OCI-LY1 (cell line): ENCODE data around the gene SLC27A2.

Experiments used
- H2AFZ ChIP-seq: fragments of 200-600 bp; sonication (generic), shearing (Covaris generic); 2 replicates; pipeline ENCODE4 v1.6.0; 2014; ENCODE audit warnings: antibody characterized with exemption, mild to moderate bottlenecking, low read length
- H3F3A ChIP-seq: fragments of 200-600 bp; sonication (generic), shearing (Covaris generic); 2 replicates; pipeline ENCODE4 v1.6.0; 2014; ENCODE audit warnings: mild to moderate bottlenecking, antibody characterized with exemption, low read length, moderate library complexity; ENCODE audit not compliant: insufficient read depth
- H3K27ac ChIP-seq: fragments of 200-600 bp; sonication (generic); 2 replicates; pipeline ENCODE4 v1.5.1; 2014; ENCODE audit warnings: low read length, mixed run types, mild to moderate bottlenecking, low read depth; ENCODE audit not compliant: poor library complexity, severe bottlenecking
- H3K27me3 ChIP-seq: fragments of 200-600 bp; sonication (generic); 2 replicates; pipeline ENCODE4 v1.6.0; 2014; ENCODE audit warnings: antibody characterized with exemption, mild to moderate bottlenecking, low read length, moderate library complexity; ENCODE audit not compliant: insufficient read depth
- H3K36me3 ChIP-seq: fragments of 200-600 bp; sonication (generic); 2 replicates; pipeline ENCODE4 v1.6.1; 2014; ENCODE audit warnings: mild to moderate bottlenecking, antibody characterized with exemption, low read length, moderate library complexity, mixed read lengths; ENCODE audit not compliant: insufficient read depth
- H3K4me1 ChIP-seq: fragments of 200-600 bp; sonication (generic); 2 replicates; pipeline ENCODE4 v1.5.1; 2014; ENCODE audit warnings: mild to moderate bottlenecking, low read length, moderate library complexity; ENCODE audit not compliant: insufficient read depth, severe bottlenecking
- H3K4me2 ChIP-seq: fragments of 200-600 bp; sonication (generic), shearing (Covaris generic); 2 replicates; pipeline ENCODE4 v1.6.1; 2014; ENCODE audit warnings: low read length
- H3K4me3 ChIP-seq: fragments of 200-600 bp; sonication (generic); 2 replicates; pipeline ENCODE4 v1.5.1; 2014; ENCODE audit warnings: low read length, low read depth, mild to moderate bottlenecking, mixed read lengths; ENCODE audit not compliant: poor library complexity, severe bottlenecking
- H3K79me2 ChIP-seq: fragments of 200-600 bp; shearing (Covaris generic); 2 replicates; pipeline ENCODE4 v1.6.1; 2016; ENCODE audit warnings: mixed run types, low read length, mixed read lengths; ENCODE audit not compliant: insufficient read depth
- H3K9ac ChIP-seq: fragments of 200-600 bp; sonication (generic), shearing (Covaris generic); 2 replicates; pipeline ENCODE4 v1.6.1; 2014; ENCODE audit warnings: mild to moderate bottlenecking, low read length, mixed read lengths
- H3K9me2 ChIP-seq: fragments of 200-600 bp; sonication (generic), shearing (Covaris generic); 2 replicates; pipeline ENCODE4 v1.6.1; 2014; ENCODE audit warnings: low read depth, mild to moderate bottlenecking, low read length, mixed read lengths
- H3K9me3 ChIP-seq: fragments of 200-600 bp; shearing (Covaris generic); 2 replicates; pipeline ENCODE4 v1.6.1; 2014; ENCODE audit warnings: low read length, mixed read lengths
- H4K20me1 ChIP-seq: fragments of 200-600 bp; sonication (generic), shearing (Covaris generic); 2 replicates; pipeline ENCODE4 v1.6.0; 2016; ENCODE audit warnings: mild to moderate bottlenecking, low read length; ENCODE audit not compliant: insufficient read depth
- EZH2 ChIP-seq: fragments of 200-600 bp; sonication (generic), shearing (Covaris generic); IDR thresholded peaks from 2 replicates; pipeline ENCODE4 v1.8.0; 2017; ENCODE audit warnings: borderline replicate concordance, mixed run types, mild to moderate bottlenecking, antibody characterized with exemption, low read length, moderate library complexity, mixed read lengths
- TF ChIP-seq, protein P1 (sequence below): fragments of 200-600 bp; sonication (generic), shearing (Covaris generic); IDR thresholded peaks from 2 replicates; pipeline ENCODE4 v1.5.1; 2017; ENCODE audit warnings: mild to moderate bottlenecking, antibody characterized with exemption, low read length, moderate library complexity, mixed read lengths

SLC27A2 gene

DNA sequence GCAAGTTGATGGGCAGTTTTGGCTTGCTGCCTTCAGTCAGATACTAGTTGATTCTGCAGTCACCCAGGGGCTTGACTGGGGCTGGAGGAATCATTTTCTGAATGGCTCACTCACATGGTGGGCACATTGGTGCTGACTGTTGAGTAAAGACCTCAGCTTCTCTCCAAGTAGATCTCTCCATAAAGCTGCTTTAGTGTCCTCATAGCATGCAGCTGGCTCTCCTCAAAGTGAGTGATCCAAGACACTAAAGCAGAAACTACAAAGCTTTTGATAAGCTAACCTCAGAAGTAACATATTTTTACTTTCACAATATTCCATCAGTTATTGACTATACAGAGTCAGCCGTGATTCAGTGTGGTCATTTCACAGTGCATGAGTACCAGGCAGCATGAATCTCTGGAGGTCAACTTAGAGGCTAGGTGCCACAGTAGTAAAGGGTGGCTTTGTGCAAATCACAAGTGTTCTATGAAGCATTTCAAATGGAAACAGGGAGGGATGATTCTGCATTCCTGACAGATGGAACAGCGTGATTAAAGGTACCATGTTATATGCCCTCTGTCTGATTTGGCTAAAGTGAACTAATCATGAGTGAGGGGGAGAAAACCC lies 38.6 kb upstream of the SLC27A2 start:
- Histone ChIP-seq H3K4me1 (no peaks in the 10 kb centered on the region), H3K36me3 (no peaks in the 10 kb centered on the region), H3F3A (no peaks in the 10 kb centered on the region), H3K4me2 (no peak overlapping the region), H3K9ac (no peak overlapping the region), H2AFZ (no peak overlapping the region), H3K27ac (no peak overlapping the region), H3K4me3 (no peak overlapping the region), H3K79me2 (no peaks in the 10 kb centered on the region), H3K9me2 (no peaks in the 10 kb centered on the region), H3K9me3 (no peaks in the 10 kb centered on the region), H4K20me1 (no peaks in the 10 kb centered on the region), H3K27me3 (no peaks in the 10 kb centered on the region)
- TF ChIP-seq, protein P1, sequence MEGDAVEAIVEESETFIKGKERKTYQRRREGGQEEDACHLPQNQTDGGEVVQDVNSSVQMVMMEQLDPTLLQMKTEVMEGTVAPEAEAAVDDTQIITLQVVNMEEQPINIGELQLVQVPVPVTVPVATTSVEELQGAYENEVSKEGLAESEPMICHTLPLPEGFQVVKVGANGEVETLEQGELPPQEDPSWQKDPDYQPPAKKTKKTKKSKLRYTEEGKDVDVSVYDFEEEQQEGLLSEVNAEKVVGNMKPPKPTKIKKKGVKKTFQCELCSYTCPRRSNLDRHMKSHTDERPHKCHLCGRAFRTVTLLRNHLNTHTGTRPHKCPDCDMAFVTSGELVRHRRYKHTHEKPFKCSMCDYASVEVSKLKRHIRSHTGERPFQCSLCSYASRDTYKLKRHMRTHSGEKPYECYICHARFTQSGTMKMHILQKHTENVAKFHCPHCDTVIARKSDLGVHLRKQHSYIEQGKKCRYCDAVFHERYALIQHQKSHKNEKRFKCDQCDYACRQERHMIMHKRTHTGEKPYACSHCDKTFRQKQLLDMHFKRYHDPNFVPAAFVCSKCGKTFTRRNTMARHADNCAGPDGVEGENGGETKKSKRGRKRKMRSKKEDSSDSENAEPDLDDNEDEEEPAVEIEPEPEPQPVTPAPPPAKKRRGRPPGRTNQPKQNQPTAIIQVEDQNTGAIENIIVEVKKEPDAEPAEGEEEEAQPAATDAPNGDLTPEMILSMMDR: no peak
- TF ChIP-seq EZH2: no peak

DNA sequence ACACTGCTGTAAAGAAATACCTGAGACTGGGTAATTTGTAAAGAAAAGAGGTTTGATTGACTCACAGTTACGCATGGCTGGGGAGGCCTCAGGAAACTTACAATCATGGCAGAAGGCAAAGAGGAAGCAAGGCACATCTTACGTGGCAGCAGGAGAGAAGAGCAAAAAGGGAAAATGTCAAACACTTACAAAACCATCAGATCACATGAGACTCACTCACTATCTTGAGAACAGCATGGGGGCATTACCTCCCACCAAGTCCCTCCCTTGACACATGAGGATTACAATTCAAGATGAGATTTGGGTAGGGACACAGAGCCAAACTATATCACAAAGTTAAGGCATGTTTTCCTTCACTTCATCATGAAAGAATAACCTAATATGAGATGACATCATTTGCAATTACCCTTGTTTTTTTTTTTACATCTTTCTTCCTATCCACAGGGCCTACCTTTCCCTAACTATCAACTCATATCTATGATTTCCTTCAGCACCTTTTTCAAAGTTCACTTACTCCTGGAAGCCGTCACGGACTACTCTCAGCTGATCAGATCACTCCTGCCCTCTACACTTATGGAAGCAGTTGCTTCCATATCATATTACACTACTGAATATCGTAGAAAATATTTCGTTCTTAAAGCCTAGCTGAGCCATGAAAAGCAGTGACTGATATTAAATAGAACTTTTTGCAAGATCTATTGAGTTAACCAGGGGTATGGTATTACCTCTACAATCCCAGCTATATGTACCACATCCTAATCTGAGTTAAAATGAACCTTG lies 37.5 kb upstream of the SLC27A2 start:
- Histone ChIP-seq H3K9me3 (no peaks in the 10 kb centered on the region), H3K79me2 (no peaks in the 10 kb centered on the region), H3K27me3 (no peaks in the 10 kb centered on the region), H4K20me1 (no peaks in the 10 kb centered on the region), H3K4me2 (no peak overlapping the region), H3K9ac (no peak overlapping the region), H2AFZ (no peak overlapping the region), H3K9me2 (no peaks in the 10 kb centered on the region), H3K4me3 (no peak overlapping the region), H3F3A (no peaks in the 10 kb centered on the region), H3K4me1 (no peaks in the 10 kb centered on the region), H3K36me3 (no peaks in the 10 kb centered on the region), H3K27ac (no peak overlapping the region)
- TF ChIP-seq EZH2: no peak
- TF ChIP-seq, protein P1: no peak

DNA sequence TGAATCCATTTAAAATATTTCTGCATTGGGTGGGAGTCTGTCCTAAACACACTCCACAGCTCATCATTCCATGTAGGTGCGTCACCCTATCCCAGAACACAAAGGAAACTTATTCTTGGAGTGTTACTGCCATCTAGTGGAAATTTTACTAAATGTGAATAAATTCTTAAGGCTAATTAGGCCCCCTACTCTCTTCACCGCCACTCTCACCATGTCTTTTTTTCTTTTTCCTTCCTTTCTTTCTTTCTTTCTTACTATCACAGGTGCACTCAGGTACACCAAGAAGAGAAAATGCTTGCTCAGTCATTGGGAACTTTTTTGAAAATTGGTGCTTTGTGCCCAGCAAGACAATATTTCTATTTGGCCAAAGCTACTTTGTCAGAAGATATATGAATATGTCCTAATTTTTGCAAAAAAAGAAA lies 36.5 kb upstream of the SLC27A2 start:
- no peak overlapping the region for H3K9ac ChIP-seq
- H3K4me2 ChIP-seq: no peak overlapping the region

More for the DNA sequence above, 36.5 kb upstream of the SLC27A2 start:
- Histone ChIP-seq H3K4me3 (no peak overlapping the region), H3K36me3 (no peaks in the 10 kb centered on the region), H3K79me2 (no peaks in the 10 kb centered on the region), H3K4me1 (no peaks in the 10 kb centered on the region), H3F3A (no peaks in the 10 kb centered on the region), H3K27me3 (no peaks in the 10 kb centered on the region), H2AFZ (no peak overlapping the region), H3K9me3 (no peaks in the 10 kb centered on the region), H3K27ac (no peak overlapping the region), H3K9me2 (no peaks in the 10 kb centered on the region), H4K20me1 (no peaks in the 10 kb centered on the region)
- TF ChIP-seq, protein P1: peak; percentile 39; the same call in 1 of the 2 replicates
- TF ChIP-seq EZH2: no peak
